SK-MEL-5 (cell line): ENCODE results near the gene TNFSF13. TPM values are rescaled to one million over a fixed set of nuclear protein-coding genes. Genes with fewer than 3 reads are reported as not detected.

Experiments used
- DNase-seq: peaks from one replicate; pipeline ENCODE4 v3.0.0-alpha.2; 2016; ENCODE audit warnings: low read depth, low spot score
- in situ Hi-C: cut with HindIII; loops from 2 replicates; pipeline ENCODE4 v1.10.0; 2016; ENCODE audit warnings: low sequenced_read_pairs, high pct_unique_total_duplicates, low pct_unique_long_range_greater_than_20kb
- polyA plus RNA-seq, 2 experiments: library from polyadenylated mRNA; depleted of rRNA; stranded (reverse); fragments of >200 nt; gene quantifications; 2 replicates each; pipeline ENCODE4 v1.2.3, GENCODE V29; 2015
- total RNA-seq: library from RNA; depleted of rRNA; stranded (reverse); fragments of >200 nt; shearing (Covaris generic); gene quantifications from 2 replicates; pipeline ENCODE4 v1.2.3, GENCODE V29; 2014; rRNA removed

TNFSF13 gene
- 0.11 TPM in 1 of 2 replicates, not detected in the other for total RNA-seq
- 0.17 and 1.1 TPM in 2 replicates for polyA plus RNA-seq (2015; cell fraction: cytosol; rRNA removed)
- polyA plus RNA-seq (2015; cell fraction: nucleus; rRNA removed) = 0.28 TPM in 1 of 2 replicates, not detected in the other

GRCh38 chr17:7558544-7559319, at the start of gene TNFSF13:
Gene TNFSF13 (plus strand): TSS chr17:7558750. CDS start chr17:7559040, 290 bp downstream.
- in situ Hi-C loops = no loop called here
- no peak for DNase-seq

- in situ Hi-C loops = no loop called here
- no peak for DNase-seq
These were observed 49.7 kb upstream of the TNFSF13 start for GRCh38 chr17:7508846-7509245.

GRCh38 chr17:7509937-7510336, 48.6 kb upstream of the TNFSF13 start:
- in situ Hi-C loops = no loop called here
- no peak for DNase-seq

GRCh38 chr17:7511108-7511507, 47.4 kb upstream of the TNFSF13 start:
- DNase-seq = no peak
- in situ Hi-C loops = no loop called here

GRCh38 chr17:7512105-7512504, 46.4 kb upstream of the TNFSF13 start:
- DNase-seq = no peak
- in situ Hi-C loops = no loop called here

- in situ Hi-C loops = no loop called here
- DNase-seq = no peak
These were observed 45.6 kb upstream of the TNFSF13 start for GRCh38 chr17:7512824-7513540.

- in situ Hi-C loops = no loop called here
These were observed 44.6 kb upstream of the TNFSF13 start for GRCh38 chr17:7513850-7514419.

GRCh38 chr17:7515911-7516610, 42.5 kb upstream of the TNFSF13 start:
- no peak for DNase-seq
- in situ Hi-C loops = no loop called here

More at GRCh38 chr17:7513850-7514419, 44.6 kb upstream of the TNFSF13 start:
- DNase-seq = no peak

GRCh38 chr17:7523033-7523432, 35.5 kb upstream of the TNFSF13 start:
- peak; percentile 69 for DNase-seq
- in situ Hi-C loops = no loop called here

- no peak for DNase-seq
- in situ Hi-C loops = no loop called here
These were observed 29.7 kb upstream of the TNFSF13 start for GRCh38 chr17:7528842-7529241.

GRCh38 chr17:7530023-7530900, 28.3 kb upstream of the TNFSF13 start:
- in situ Hi-C loops = no loop called here
- DNase-seq = no peak

GRCh38 chr17:7538050-7538449, 20.5 kb upstream of the TNFSF13 start:
- in situ Hi-C loops = no loop called here

GRCh38 chr17:7538891-7539545, 19.5 kb upstream of the TNFSF13 start:
- DNase-seq = no peak
- in situ Hi-C loops = no loop called here

More at GRCh38 chr17:7538050-7538449, 20.5 kb upstream of the TNFSF13 start:
- DNase-seq = no peak

- no peak for DNase-seq
- in situ Hi-C loops = no loop called here
These were observed 17.4 kb upstream of the TNFSF13 start for GRCh38 chr17:7541074-7541621.

- in situ Hi-C loops = no loop called here
- no peak for DNase-seq
These were observed 13.6 kb upstream of the TNFSF13 start for GRCh38 chr17:7544911-7545310.
